GM23338 (cell line): ENCODE measurements around the gene PPP2R5B.

Experiments used
- CTCF ChIP-seq, 2 experiments: fragments of 200-600 bp in 1 of 2; sonication (generic) in 1 of 2; conservative IDR thresholded peaks; 2 replicates each; pipeline versions ENCODE4 v1.5.1 to v1.6.1; 2016 to 2017; ENCODE audit warnings: antibody characterized with exemption in 2 of 2, low read depth in 2 of 2, mild to moderate bottlenecking in 2 of 2, moderate library complexity in 1 of 2
- REST ChIP-seq: IDR thresholded peaks from one replicate; pipeline ENCODE4 v1.6.1; 2018; ENCODE audit warnings: antibody characterized with exemption; ENCODE audit not compliant: unreplicated experiment
- ZNF331 ChIP-seq: fragments of 250-450 bp; sonication (Bioruptor Pico); IDR thresholded peaks from 2 replicates; pipeline ENCODE4 v1.5.0; 2020; ENCODE audit warnings: low read depth, mild to moderate bottlenecking, moderate library complexity

GRCh38 chr11:64878223-64878493 is 46.3 kb upstream of the PPP2R5B start:
- TF ChIP-seq CTCF (conservative IDR thresholded peaks at IDR 0.05; ENCODE audit: low read depth in 2 of 2) (no peak), REST (no peak), ZNF331 (CRISPR knock-in tag) (no peak)
